Right lobe of liver (tissue), 6 donors: ENCODE data around the gene TRIOBP. TPM values are rescaled to one million over a fixed set of nuclear protein-coding genes. Genes with fewer than 3 reads are reported as not detected.

ENCODE experiments used
- ATAC-seq, 4 donors: fragments of 200-7000 bp; cut with Tn5 transposase; one replicate each; pipeline ENCODE4 v1.9.1; 2020; ENCODE audit warnings: mild to moderate bottlenecking in 4 of 4, moderate library complexity in 4 of 4
- DNase-seq, 3 donors: peaks; one replicate each; pipeline ENCODE4 v3.0.0-alpha.2; 2020
- H3K27ac ChIP-seq, 3 donors: fragments of 200-600 bp; one replicate each; pipeline ENCODE4 v1.8.0; 2022
- H3K27me3 ChIP-seq, 2 donors: fragments of 200-600 bp; one replicate each; pipeline ENCODE4 v1.8.0; 2022
- H3K36me3 ChIP-seq, 4 donors: fragments of 200-600 bp; sonication (generic) in 1 of 4; one replicate each; pipeline versions ENCODE4 v1.5.1 to v1.8.0; 2017 to 2022; ENCODE audit warnings: control low read depth in 1 of 4
- H3K4me1 ChIP-seq, 4 donors: fragments of 200-600 bp; sonication (generic) in 1 of 4; one replicate each; pipeline versions ENCODE4 v1.5.1 to v1.8.0; 2017 to 2022; ENCODE audit warnings: control low read depth in 1 of 4
- H3K4me3 ChIP-seq, 3 donors: fragments of 200-600 bp; one replicate each; pipeline ENCODE4 v1.8.0; 2022
- H3K9me3 ChIP-seq, 4 donors: fragments of 200-600 bp; sonication (generic) in 1 of 4; one replicate each; pipeline versions ENCODE4 v1.5.1 to v1.8.0; 2017 to 2022; ENCODE audit warnings: control low read depth in 1 of 4
- CTCF ChIP-seq, 4 donors: fragments of 200-600 bp in 3 of 4; fragments of 450-650 bp in 1 of 4; IDR thresholded peaks; one replicate each; pipeline versions ENCODE4 v1.5.1 to v1.8.0; 2016 to 2022; ENCODE audit warnings: antibody characterized with exemption in 4 of 4, mild to moderate bottlenecking in 2 of 4
- POLR2A ChIP-seq: fragments of 450-650 bp; IDR thresholded peaks from one replicate; pipeline ENCODE4 v1.6.1; 2017; ENCODE audit warnings: antibody characterized with exemption, mild to moderate bottlenecking
- WGBS: methylation state at CpG from one replicate; pipeline ENCODE4 v1.1.6; 2018; ENCODE audit warnings: low coverage, low lambda C conversion rate; ENCODE audit not compliant: insufficient coverage; ENCODE audit errors: missing lambda C conversion rate; 5-methylcytosine and 5-hydroxymethylcytosine counted together
- intact Hi-C, 2 donors: fragments of 100-400 bp; cut with DNase I; formaldehyde crosslinking; loops; one replicate each; pipeline versions ENCODE4 v1.11.2 to v1.14.1; 2022
- total RNA-seq, 6 experiments: library from RNA; depleted of rRNA in 2 of 6; stranded (reverse); fragments of >200 nt in 2 of 6; fragmentation: NEBNext Ultra II Directional in 3 of 6; extraction: Animal tissue kit (Norgen Biotek cat#: 25700) in 3 of 6; gene quantifications; one replicate each; pipeline versions ENCODE4 v1.1.0 to v1.2.4, GENCODE V29; 2016 to 2023
- donor health status: DM: no; HTN: yes; CAD: no.
- donor health status: DM: no; HTN: no; CAD: no.
- donor health status: DM: no; HTN: no; CAD: no.
- donor health status: DM: no; HTN: yes; CAD: no.
- donor health status: DM: no; HTN: yes; CAD: no.

The TRIOBP gene
- total RNA-seq, 6 experiments from 2014 or later, result 11.7 to 22.8 (median 20.7) TPM

GRCh38 chr22:37661160-37661924 is 35.5 kb upstream of the TRIOBP start:
- DNase-seq (no peak), ATAC-seq (peak; percentile 3 to 17 (median 9))
- intact Hi-C loops, result no loop called here
- Histone ChIP-seq H3K4me1 (peaks cover 0 to 39% (median 16%) of the 10 kb centered on the region in 4 donors), H3K36me3 (peaks cover 0 to 13% (median 7%) of the 10 kb centered on the region in 4 donors), H3K4me3 (peak overlapping the region in 2 of 3 donors; percentile 75 to 85), H3K27me3 (no peaks in the 10 kb centered on the region), H3K9me3 (no peaks in the 10 kb centered on the region), H3K27ac (peak overlapping the region in 1 of 3 donors; percentile 42)
- TF ChIP-seq CTCF (IDR thresholded peaks at IDR 0.05), result peak in 3 of 4 donors; percentile 20 to 33 (median 25)
- TF ChIP-seq POLR2A, result no peak
- 25% methylated on average over 11 of the region's 12 CpGs for WGBS

DNA sequence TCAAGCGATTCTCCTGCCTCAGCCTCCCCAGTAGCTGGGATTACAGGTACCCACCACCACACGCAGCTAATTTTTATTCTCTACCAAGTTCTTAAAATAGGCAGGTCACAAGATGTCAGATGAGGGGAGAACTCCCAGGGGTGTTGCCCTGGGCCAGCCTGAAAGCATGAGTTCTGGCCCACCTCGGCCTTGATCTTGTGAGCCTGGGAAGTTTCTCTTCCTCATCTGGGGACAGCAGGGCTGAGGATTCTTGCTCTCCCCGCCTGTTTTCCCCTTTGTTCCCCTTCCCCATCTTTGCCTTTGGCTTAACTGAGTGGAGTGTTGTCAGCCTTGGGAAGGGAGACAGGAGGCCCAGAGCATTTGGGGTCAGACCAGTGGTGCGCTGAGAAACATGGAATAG is 34.8 kb upstream of the TRIOBP start:
- no peaks in the 10 kb centered on the region for H3K27me3 ChIP-seq
- no peak overlapping the region for H3K4me3 ChIP-seq
- no peak for TF ChIP-seq CTCF (IDR thresholded peaks at IDR 0.05)
- no peak for TF ChIP-seq POLR2A
- H3K9me3 ChIP-seq, result no peaks in the 10 kb centered on the region
- H3K4me1 ChIP-seq, result peaks cover 0 to 39% (median 16%) of the 10 kb centered on the region in 4 donors
- no peak for ATAC-seq
- intact Hi-C loops, result no loop called here
- H3K27ac ChIP-seq, result no peak overlapping the region
- 78% methylated on average over 4 of the region's 5 CpGs for WGBS
- DNase-seq, result no peak
- H3K36me3 ChIP-seq, result peaks cover 0 to 18% (median 9%) of the 10 kb centered on the region in 4 donors

DNA sequence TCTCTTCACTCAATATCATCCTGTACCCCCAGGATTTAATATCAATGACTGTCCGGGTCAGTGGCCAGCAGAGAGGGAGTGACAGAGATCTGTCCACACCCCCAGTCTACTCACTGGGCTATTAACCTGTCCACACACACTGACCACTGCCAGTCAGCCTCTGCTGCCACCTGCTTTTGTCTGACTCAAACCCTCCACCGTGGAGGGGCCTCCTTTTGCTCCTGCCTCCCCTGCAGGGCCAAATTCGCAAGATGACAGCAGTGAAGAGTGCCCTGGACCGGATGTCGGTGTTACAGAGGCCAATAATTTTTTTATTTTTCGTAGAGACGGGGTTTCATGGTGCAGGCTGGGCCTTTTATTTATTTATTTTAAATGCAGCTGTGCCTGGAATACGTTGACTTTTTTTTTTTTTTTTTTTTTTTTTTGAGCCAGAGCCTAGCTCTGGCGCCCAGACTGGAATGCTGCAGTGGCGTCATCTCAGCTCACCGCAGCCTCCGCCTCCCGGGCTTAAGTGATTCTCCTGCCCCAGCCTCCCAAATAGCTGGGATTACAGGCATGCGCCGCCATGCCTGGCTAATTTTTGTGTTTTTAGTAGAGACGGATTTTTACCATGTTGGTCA is 33.2 kb upstream of the TRIOBP start:
- peaks cover 0 to 18% (median 9%) of the 10 kb centered on the region in 4 donors for H3K36me3 ChIP-seq
- H3K4me3 ChIP-seq, result no peak overlapping the region
- H3K9me3 ChIP-seq, result no peaks in the 10 kb centered on the region
- intact Hi-C loops, result no loop called here
- TF ChIP-seq CTCF (IDR thresholded peaks at IDR 0.05) (no peak), POLR2A (no peak)
- no peaks in the 10 kb centered on the region for H3K27me3 ChIP-seq
- peaks cover 0 to 32% (median 16%) of the 10 kb centered on the region in 4 donors for H3K4me1 ChIP-seq
- H3K27ac ChIP-seq, result no peak overlapping the region
- 55% methylated on average over 16 of the region's 16 CpGs for WGBS
- ATAC-seq (no peak), DNase-seq (no peak)

GRCh38 chr22:37664249-37665101 is 32.4 kb upstream of the TRIOBP start:
- intact Hi-C loops, result no loop called here
- peaks cover 0 to 18% (median 9%) of the 10 kb centered on the region in 4 donors for H3K36me3 ChIP-seq
- WGBS, result 60% methylated on average over 14 of the region's 16 CpGs
- H3K27ac ChIP-seq, result no peak overlapping the region
- H3K9me3 ChIP-seq, result no peaks in the 10 kb centered on the region
- no peak overlapping the region for H3K4me3 ChIP-seq
- DNase-seq (no peak), ATAC-seq (no peak)
- H3K4me1 ChIP-seq, result peaks cover 0 to 32% (median 16%) of the 10 kb centered on the region in 4 donors
- no peaks in the 10 kb centered on the region for H3K27me3 ChIP-seq
- TF ChIP-seq CTCF (IDR thresholded peaks at IDR 0.05), result no peak
- no peak for TF ChIP-seq POLR2A
